ENCODE data around the gene CSTPP1.

CSTPP1 gene

GRCh38 chr11:47179655-47179991 lies 243.1 kb downstream of the CSTPP1 start:
- Histone ChIP-seq H3K4me1 (ENCODE audit: insufficient read depth, low read length) (peaks cover 45% of the 10 kb centered on the region), H3K27ac (ENCODE audit: low read depth, low read length) (no peak overlapping the region), H3K27me3 (ENCODE audit: control insufficient read depth in 1 of 2, insufficient read depth in 2 of 2, low read length in 2 of 2) (no peaks in the 10 kb centered on the region), H3K36me3 (ENCODE audit: insufficient read depth, low read length) (peaks cover 36% of the 10 kb centered on the region), H3K4me3 (ENCODE audit: low read depth in 1 of 2, low read length in 2 of 2) (no peak overlapping the region), H3K9ac (ENCODE audit: low read length) (no peak overlapping the region), H3K9me3 (ENCODE audit: low read length) (no peaks in the 10 kb centered on the region)

- peaks cover 45% of the 10 kb centered on the region for H3K4me1 ChIP-seq (ENCODE audit: insufficient read depth, low read length)
- H3K9ac ChIP-seq (ENCODE audit: low read length) = no peak overlapping the region
- no peaks in the 10 kb centered on the region for H3K27me3 ChIP-seq (ENCODE audit: control insufficient read depth in 1 of 2, insufficient read depth in 2 of 2, low read length in 2 of 2)
- H3K27ac ChIP-seq (ENCODE audit: low read depth, low read length) = no peak overlapping the region
- H3K4me3 ChIP-seq (ENCODE audit: low read depth in 1 of 2, low read length in 2 of 2) = no peak overlapping the region
- peaks cover 30% of the 10 kb centered on the region for H3K36me3 ChIP-seq (ENCODE audit: insufficient read depth, low read length)
- no peaks in the 10 kb centered on the region for H3K9me3 ChIP-seq (ENCODE audit: low read length)
Measured at GRCh38 chr11:47180006-47180787, 243.6 kb downstream of the CSTPP1 start.

GRCh38 chr11:47181271-47181670 lies 244.7 kb downstream of the CSTPP1 start:
- H3K4me3 ChIP-seq (ENCODE audit: low read depth in 1 of 2, low read length in 2 of 2) = no peak overlapping the region
- H3K27ac ChIP-seq (ENCODE audit: low read depth, low read length) = no peak overlapping the region
- peaks cover 34% of the 10 kb centered on the region for H3K4me1 ChIP-seq (ENCODE audit: insufficient read depth, low read length)
- H3K9ac ChIP-seq (ENCODE audit: low read length) = no peak overlapping the region
- no peaks in the 10 kb centered on the region for H3K27me3 ChIP-seq (ENCODE audit: control insufficient read depth in 1 of 2, insufficient read depth in 2 of 2, low read length in 2 of 2)
- no peaks in the 10 kb centered on the region for H3K9me3 ChIP-seq (ENCODE audit: low read length)
- peaks cover 27% of the 10 kb centered on the region for H3K36me3 ChIP-seq (ENCODE audit: insufficient read depth, low read length)

- Histone ChIP-seq H3K27ac (ENCODE audit: low read depth, low read length) (no peak overlapping the region), H3K27me3 (ENCODE audit: control insufficient read depth in 1 of 2, insufficient read depth in 2 of 2, low read length in 2 of 2) (no peaks in the 10 kb centered on the region), H3K4me3 (ENCODE audit: low read depth in 1 of 2, low read length in 2 of 2) (no peak overlapping the region), H3K9ac (ENCODE audit: low read length) (no peak overlapping the region), H3K9me3 (ENCODE audit: low read length) (no peaks in the 10 kb centered on the region), H3K36me3 (ENCODE audit: insufficient read depth, low read length) (peaks cover 27% of the 10 kb centered on the region), H3K4me1 (ENCODE audit: insufficient read depth, low read length) (peaks cover 39% of the 10 kb centered on the region)
Measured at GRCh38 chr11:47182380-47182779, 245.8 kb downstream of the CSTPP1 start.

- Histone ChIP-seq H3K36me3 (ENCODE audit: insufficient read depth, low read length) (peaks cover 20% of the 10 kb centered on the region), H3K4me3 (ENCODE audit: low read depth in 1 of 2, low read length in 2 of 2) (no peak overlapping the region), H3K4me1 (ENCODE audit: insufficient read depth, low read length) (peaks cover 39% of the 10 kb centered on the region), H3K9me3 (ENCODE audit: low read length) (no peaks in the 10 kb centered on the region), H3K27me3 (ENCODE audit: control insufficient read depth in 1 of 2, insufficient read depth in 2 of 2, low read length in 2 of 2) (no peaks in the 10 kb centered on the region), H3K27ac (ENCODE audit: low read depth, low read length) (peak overlapping the region; percentile 62), H3K9ac (ENCODE audit: low read length) (peak overlapping the region; percentile 20)
Measured at GRCh38 chr11:47183031-47183856, 246.7 kb downstream of the CSTPP1 start.

- no peak overlapping the region for H3K9ac ChIP-seq (ENCODE audit: low read length)
- H3K27me3 ChIP-seq (ENCODE audit: control insufficient read depth in 1 of 2, insufficient read depth in 2 of 2, low read length in 2 of 2) = no peaks in the 10 kb centered on the region
- peak overlapping the region in 1 of 2 donors; percentile 74 for H3K4me3 ChIP-seq (ENCODE audit: low read depth in 1 of 2, low read length in 2 of 2)
- peaks cover 13% of the 10 kb centered on the region for H3K36me3 ChIP-seq (ENCODE audit: insufficient read depth, low read length)
- peaks cover 37% of the 10 kb centered on the region for H3K4me1 ChIP-seq (ENCODE audit: insufficient read depth, low read length)
- H3K9me3 ChIP-seq (ENCODE audit: low read length) = no peaks in the 10 kb centered on the region
- H3K27ac ChIP-seq (ENCODE audit: low read depth, low read length) = peak overlapping the region; percentile 62
Measured at GRCh38 chr11:47183969-47184368, 247.4 kb downstream of the CSTPP1 start.

GRCh38 chr11:47184711-47185304 lies 248.2 kb downstream of the CSTPP1 start:
- Histone ChIP-seq H3K9ac (ENCODE audit: low read length) (peak overlapping the region; percentile 86), H3K27ac (ENCODE audit: low read depth, low read length) (peak overlapping the region; percentile 62), H3K36me3 (ENCODE audit: insufficient read depth, low read length) (peaks cover 4% of the 10 kb centered on the region), H3K4me1 (ENCODE audit: insufficient read depth, low read length) (peaks cover 40% of the 10 kb centered on the region), H3K4me3 (ENCODE audit: low read depth in 1 of 2, low read length in 2 of 2) (peak overlapping the region; percentile 74 to 79), H3K27me3 (ENCODE audit: control insufficient read depth in 1 of 2, insufficient read depth in 2 of 2, low read length in 2 of 2) (no peaks in the 10 kb centered on the region), H3K9me3 (ENCODE audit: low read length) (no peaks in the 10 kb centered on the region)

- Histone ChIP-seq H3K9ac (ENCODE audit: low read length) (peak overlapping the region; percentile 86), H3K27ac (ENCODE audit: low read depth, low read length) (peak overlapping the region; percentile 62), H3K4me1 (ENCODE audit: insufficient read depth, low read length) (peaks cover 40% of the 10 kb centered on the region), H3K36me3 (ENCODE audit: insufficient read depth, low read length) (no peaks in the 10 kb centered on the region), H3K27me3 (ENCODE audit: control insufficient read depth in 1 of 2, insufficient read depth in 2 of 2, low read length in 2 of 2) (no peaks in the 10 kb centered on the region), H3K4me3 (ENCODE audit: low read depth in 1 of 2, low read length in 2 of 2) (peak overlapping the region; percentile 74 to 79), H3K9me3 (ENCODE audit: low read length) (no peaks in the 10 kb centered on the region)
Measured at GRCh38 chr11:47185305-47186075, 248.9 kb downstream of the CSTPP1 start.

GRCh38 chr11:47186076-47186699 lies 249.6 kb downstream of the CSTPP1 start, which contains the start of gene PACSIN3:
TSS of gene PACSIN3 (minus strand) at chr11:47186434. CDS start at chr11:47182727, 3,707 bp downstream.
- peak within 1 kb of the TSS; percentile 74 to 79 for H3K4me3 ChIP-seq (ENCODE audit: low read depth in 1 of 2, low read length in 2 of 2)
- peak within 1 kb of the TSS; percentile 86 for H3K9ac ChIP-seq (ENCODE audit: low read length)
- no peaks in the 10 kb centered on the region for H3K27me3 ChIP-seq (ENCODE audit: control insufficient read depth in 1 of 2, insufficient read depth in 2 of 2, low read length in 2 of 2)
- no peaks in the 10 kb centered on the region for H3K9me3 ChIP-seq (ENCODE audit: low read length)
- H3K36me3 ChIP-seq (ENCODE audit: insufficient read depth, low read length) = no peaks in the 10 kb centered on the region
- peak within 1 kb of the TSS; percentile 93 for H3K27ac ChIP-seq (ENCODE audit: low read depth, low read length)
- peaks cover 40% of the 10 kb centered on the region for H3K4me1 ChIP-seq (ENCODE audit: insufficient read depth, low read length)

- H3K4me3 ChIP-seq (ENCODE audit: low read depth in 1 of 2, low read length in 2 of 2) = peak overlapping the region; percentile 64 to 71
- peaks cover 40% of the 10 kb centered on the region for H3K4me1 ChIP-seq (ENCODE audit: insufficient read depth, low read length)
- H3K9ac ChIP-seq (ENCODE audit: low read length) = peak overlapping the region; percentile 58
Measured at GRCh38 chr11:47186700-47187695, 250.4 kb downstream of the CSTPP1 start.

More at GRCh38 chr11:47186700-47187695, 250.4 kb downstream of the CSTPP1 start:
- H3K36me3 ChIP-seq (ENCODE audit: insufficient read depth, low read length) = no peaks in the 10 kb centered on the region
- peak overlapping the region; percentile 93 for H3K27ac ChIP-seq (ENCODE audit: low read depth, low read length)
- H3K27me3 ChIP-seq (ENCODE audit: control insufficient read depth in 1 of 2, insufficient read depth in 2 of 2, low read length in 2 of 2) = no peaks in the 10 kb centered on the region
- no peaks in the 10 kb centered on the region for H3K9me3 ChIP-seq (ENCODE audit: low read length)
